Measurements from ENCODE around the gene MAGI1. TPM values are rescaled to one million over a fixed set of nuclear protein-coding genes. Genes with fewer than 3 reads are reported as not detected.
A peak's percentile ranks its signal among the peaks of the same experiment; 100 is the strongest.

MAGI1 gene
- total RNA-seq, 1 experiment from 2014 or later = 0.88 TPM

DNA sequence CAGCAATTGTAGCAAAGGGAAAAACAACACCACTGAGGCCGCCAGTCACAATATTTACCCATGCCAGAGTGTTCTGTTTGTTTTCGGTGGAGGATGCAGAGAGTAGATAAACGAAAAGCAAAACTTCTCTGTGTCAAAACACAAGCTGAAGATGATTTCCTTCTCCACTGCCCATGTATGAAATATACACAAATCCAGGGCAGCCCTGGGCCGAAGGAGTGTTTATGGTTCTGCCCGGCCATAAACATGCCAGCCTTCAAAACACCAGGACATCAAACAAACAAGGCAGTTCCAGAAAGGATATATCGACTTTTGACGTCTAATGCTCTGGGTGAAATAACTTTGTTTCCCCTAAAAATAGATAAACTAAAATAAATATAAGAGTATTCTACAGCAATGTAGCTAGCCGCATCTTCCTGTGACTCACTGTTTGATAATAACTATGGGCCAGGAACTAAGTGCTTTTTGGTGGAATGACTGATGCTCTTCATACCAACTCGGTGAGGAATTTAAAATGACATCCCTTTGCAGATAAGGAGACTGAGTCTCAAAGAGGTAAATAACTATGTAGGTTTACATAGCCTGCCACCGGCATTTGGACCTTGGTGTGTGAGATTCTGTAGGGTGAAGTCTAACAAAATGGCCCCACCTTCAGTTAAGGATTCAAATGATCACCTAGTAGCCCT is 82.8 kb downstream of the MAGI1 start:
- in situ Hi-C loops (cut with HindIII; ENCODE audit: low pct_unique_long_range_greater_than_20kb, low sequenced_read_pairs) = no loop called here
- DNase-seq (ENCODE audit: low read depth) = peak; percentile 56

- peak; percentile 82 for DNase-seq (ENCODE audit: low read depth)
- in situ Hi-C loops (cut with HindIII; ENCODE audit: low pct_unique_long_range_greater_than_20kb, low sequenced_read_pairs) = no loop called here
Observed at GRCh38 chr3:65953881-65954733, 84.6 kb downstream of the MAGI1 start.

GRCh38 chr3:65953301-65953812 is 85.4 kb downstream of the MAGI1 start:
- in situ Hi-C loops (cut with HindIII; ENCODE audit: low pct_unique_long_range_greater_than_20kb, low sequenced_read_pairs) = no loop called here
- DNase-seq (ENCODE audit: low read depth) = peak; percentile 27

DNA sequence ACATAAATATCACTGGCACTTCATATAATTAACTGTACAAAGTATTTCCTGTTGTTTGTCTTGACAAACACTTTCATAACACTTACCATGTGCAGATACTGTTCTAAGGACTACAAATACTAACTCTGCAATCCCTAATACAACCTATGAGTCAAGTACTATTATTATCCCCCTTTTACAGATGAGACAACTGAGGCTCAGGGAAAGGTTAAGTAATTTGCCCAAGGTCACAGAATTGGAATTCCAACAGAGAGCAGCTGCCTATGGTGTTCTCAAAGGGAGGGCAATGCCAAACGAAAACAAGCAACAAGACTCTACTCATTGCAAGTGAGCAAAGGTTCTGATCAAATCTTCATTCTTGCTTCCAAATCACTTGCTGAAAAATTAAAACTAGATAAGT is 85.9 kb downstream of the MAGI1 start:
- in situ Hi-C loops (cut with HindIII; ENCODE audit: low pct_unique_long_range_greater_than_20kb, low sequenced_read_pairs) = no loop called here
- DNase-seq (ENCODE audit: low read depth) = no peak

DNA sequence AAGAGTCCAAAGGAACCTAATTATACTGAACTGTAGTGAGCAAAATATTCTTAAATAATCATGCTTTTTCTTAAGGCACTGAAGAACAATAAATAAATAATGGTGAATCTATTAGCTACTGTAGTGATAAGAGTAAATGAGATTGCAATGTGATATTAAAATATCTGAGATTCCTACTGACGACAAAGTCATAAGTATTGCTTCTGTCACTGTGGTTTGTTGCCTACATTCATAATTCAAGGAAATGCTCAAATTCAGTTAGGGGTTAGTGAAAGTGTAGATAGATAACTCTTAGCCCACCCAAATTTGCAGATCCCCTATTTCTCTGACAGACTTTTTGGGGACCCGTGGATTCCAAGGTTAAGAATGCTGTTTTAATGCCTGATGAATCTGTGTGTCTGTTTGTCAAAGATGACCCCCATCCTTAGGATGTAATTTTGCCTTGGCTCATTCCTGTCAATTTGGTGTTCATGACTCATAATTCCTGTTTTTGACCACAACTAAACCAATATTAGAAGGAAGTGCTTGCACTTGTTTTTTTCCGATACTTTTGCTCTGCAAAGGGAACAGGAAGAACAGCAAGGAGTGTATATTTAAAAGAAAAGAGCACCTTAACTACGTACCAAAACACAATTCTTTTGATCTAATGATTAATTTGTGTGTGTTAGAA is 86.7 kb downstream of the MAGI1 start:
- in situ Hi-C loops (cut with HindIII; ENCODE audit: low pct_unique_long_range_greater_than_20kb, low sequenced_read_pairs) = no loop called here
- DNase-seq (ENCODE audit: low read depth) = no peak

DNA sequence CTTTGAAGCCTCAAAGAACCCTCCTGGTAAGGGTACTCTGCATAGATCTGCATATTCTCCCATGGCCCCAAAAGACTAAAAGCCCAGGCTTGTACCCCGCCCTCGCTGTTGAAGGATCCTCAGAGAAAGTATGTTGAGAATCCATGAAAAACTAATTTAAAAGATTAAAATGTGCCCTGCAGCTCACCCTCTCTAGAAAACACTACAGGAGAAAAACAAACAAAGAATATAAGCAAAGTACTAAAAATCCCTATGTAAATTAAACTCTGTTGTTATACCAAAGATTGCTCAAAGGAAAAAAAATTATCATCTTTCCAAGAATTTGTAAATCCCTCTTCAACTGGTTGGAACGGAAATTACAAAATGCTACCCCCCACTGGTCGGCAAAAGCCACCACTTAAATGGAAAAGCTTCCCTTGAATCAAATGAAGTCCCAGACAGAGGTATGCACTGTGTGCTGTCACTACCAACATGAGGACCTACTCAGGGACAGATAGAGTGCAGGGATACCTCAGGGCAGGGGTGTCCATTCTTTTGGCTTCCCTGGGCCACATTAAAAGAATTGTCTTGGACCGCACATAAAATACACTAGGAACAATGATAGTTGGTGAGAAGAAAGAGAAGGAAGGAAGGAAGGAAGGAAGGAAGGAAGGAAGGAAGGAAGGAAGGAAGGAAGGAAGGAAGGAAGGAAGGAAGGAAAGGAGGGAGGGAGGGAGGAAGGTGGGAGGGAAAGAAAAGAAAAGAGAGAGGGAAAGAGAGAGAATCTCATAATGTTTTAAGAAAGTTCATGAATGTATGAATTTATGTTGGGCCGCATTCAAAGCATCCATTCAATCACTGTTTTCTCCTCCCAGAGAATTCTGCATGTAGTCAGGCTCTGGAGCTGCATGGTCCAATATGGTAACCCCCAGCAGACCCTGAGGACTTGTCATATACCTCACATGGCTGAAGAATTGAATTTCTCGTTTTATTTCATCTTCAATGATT is 88.1 kb downstream of the MAGI1 start:
- no peak for DNase-seq (ENCODE audit: low read depth)
- in situ Hi-C loops (cut with HindIII; ENCODE audit: low pct_unique_long_range_greater_than_20kb, low sequenced_read_pairs) = no loop called here

DNA sequence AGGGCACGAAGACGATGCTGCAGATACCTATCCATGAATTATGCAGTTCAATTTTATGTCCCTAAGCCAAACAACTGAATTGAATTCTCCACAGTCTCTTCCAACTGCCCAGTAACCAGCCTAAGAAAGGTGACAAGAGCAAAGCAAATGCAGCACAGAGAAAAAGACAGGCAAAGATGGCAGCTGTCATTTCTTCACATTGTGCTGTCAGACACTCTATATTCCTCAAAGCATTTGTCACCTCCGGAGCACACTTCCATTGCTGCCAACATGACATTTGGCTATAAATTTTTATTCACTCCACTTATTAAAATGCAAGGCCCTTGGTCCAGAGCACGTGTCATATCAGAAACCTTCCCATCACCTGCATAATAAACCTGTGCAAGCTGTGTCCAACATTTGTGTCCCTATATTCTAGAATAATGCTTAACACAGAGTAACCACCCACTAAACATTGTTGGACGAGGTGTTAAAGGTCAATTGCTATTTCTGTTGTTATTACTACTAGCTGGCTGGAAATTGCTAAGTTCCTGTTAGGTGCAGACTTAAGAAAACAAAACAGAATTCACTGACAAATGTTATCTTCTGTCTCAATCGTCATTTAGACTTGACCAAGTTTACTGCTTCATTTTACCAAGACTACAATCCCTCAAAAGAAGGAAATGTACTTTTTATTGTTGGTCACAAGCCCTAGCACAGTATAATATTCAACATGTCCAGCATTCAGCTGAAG is 89.7 kb downstream of the MAGI1 start:
- in situ Hi-C loops (cut with HindIII; ENCODE audit: low pct_unique_long_range_greater_than_20kb, low sequenced_read_pairs) = no loop called here
- DNase-seq (ENCODE audit: low read depth) = no peak

- in situ Hi-C loops (cut with HindIII; ENCODE audit: low pct_unique_long_range_greater_than_20kb, low sequenced_read_pairs) = no loop called here
- DNase-seq (ENCODE audit: low read depth) = no peak
Observed at GRCh38 chr3:65946438-65946837, 92.3 kb downstream of the MAGI1 start.

- in situ Hi-C loops (cut with HindIII; ENCODE audit: low pct_unique_long_range_greater_than_20kb, low sequenced_read_pairs) = no loop called here
- no peak for DNase-seq (ENCODE audit: low read depth)
Observed at GRCh38 chr3:65945953-65946352, 92.8 kb downstream of the MAGI1 start.

DNA sequence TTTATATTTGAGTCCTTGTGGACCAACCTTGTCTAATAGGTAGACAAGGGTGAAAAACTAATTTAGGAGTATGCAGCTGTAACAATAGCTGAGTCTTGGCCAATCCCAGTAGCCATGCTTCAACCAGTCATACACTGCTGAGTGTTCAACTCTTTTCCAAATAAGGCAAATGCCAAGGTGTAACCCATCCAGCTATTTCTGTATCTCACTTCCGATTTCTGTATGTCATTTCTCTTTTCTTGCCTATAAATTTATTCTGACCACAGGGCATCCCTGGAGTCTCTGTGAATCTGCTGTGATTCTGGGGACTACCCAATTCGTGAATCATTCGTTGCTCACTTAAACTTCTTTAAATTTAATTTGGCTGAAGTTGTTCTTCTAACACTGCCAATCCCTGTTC is 93.2 kb downstream of the MAGI1 start:
- no peak for DNase-seq (ENCODE audit: low read depth)

GRCh38 chr3:65944252-65944651 is 94.5 kb downstream of the MAGI1 start:
- no peak for DNase-seq (ENCODE audit: low read depth)
- in situ Hi-C loops (cut with HindIII; ENCODE audit: low pct_unique_long_range_greater_than_20kb, low sequenced_read_pairs) = no loop called here

More for the DNA sequence above, 93.2 kb downstream of the MAGI1 start:
- in situ Hi-C loops (cut with HindIII; ENCODE audit: low pct_unique_long_range_greater_than_20kb, low sequenced_read_pairs) = no loop called here

DNA sequence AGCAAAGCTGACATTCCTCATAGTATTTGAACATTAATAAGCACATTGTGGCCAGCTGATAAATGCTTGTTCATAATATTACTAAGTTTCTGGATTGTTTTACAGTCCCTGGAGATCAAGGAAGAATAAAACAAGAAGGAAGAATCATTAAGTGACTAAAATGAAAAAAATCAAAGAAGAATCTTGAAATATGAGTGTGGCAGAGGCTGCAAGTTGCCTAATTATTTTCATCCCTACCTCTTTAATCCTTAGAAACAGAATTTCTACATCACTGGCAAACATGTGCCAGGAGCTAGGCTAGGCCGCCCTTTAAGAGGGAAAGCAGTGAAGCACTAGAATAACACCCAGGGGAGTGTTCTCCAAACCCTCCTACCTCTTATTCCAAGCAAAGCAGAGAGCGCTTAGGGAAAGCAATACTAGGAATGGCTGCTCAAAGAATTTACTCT is 98.9 kb downstream of the MAGI1 start:
- in situ Hi-C loops (cut with HindIII; ENCODE audit: low pct_unique_long_range_greater_than_20kb, low sequenced_read_pairs) = no loop called here

GRCh38 chr3:65939184-65939583 is 99.5 kb downstream of the MAGI1 start:
- no peak for DNase-seq (ENCODE audit: low read depth)
- in situ Hi-C loops (cut with HindIII; ENCODE audit: low pct_unique_long_range_greater_than_20kb, low sequenced_read_pairs) = no loop called here

More for the DNA sequence above, 98.9 kb downstream of the MAGI1 start:
- no peak for DNase-seq (ENCODE audit: low read depth)

GRCh38 chr3:65938676-65939075 is 100.0 kb downstream of the MAGI1 start:
- no peak for DNase-seq (ENCODE audit: low read depth)
- in situ Hi-C loops (cut with HindIII; ENCODE audit: low pct_unique_long_range_greater_than_20kb, low sequenced_read_pairs) = no loop called here

GRCh38 chr3:65938147-65938546 is 100.6 kb downstream of the MAGI1 start:
- DNase-seq (ENCODE audit: low read depth) = no peak

GRCh38 chr3:65936908-65937638 is 101.6 kb downstream of the MAGI1 start:
- in situ Hi-C loops (cut with HindIII; ENCODE audit: low pct_unique_long_range_greater_than_20kb, low sequenced_read_pairs) = no loop called here
- no peak for DNase-seq (ENCODE audit: low read depth)

More at GRCh38 chr3:65938147-65938546, 100.6 kb downstream of the MAGI1 start:
- in situ Hi-C loops (cut with HindIII; ENCODE audit: low pct_unique_long_range_greater_than_20kb, low sequenced_read_pairs) = no loop called here
